H1 (cell line): ENCODE data around the gene ZNF500. TPM values are rescaled to one million over a fixed set of nuclear protein-coding genes. Genes with fewer than 3 reads are reported as not detected.

Experiments
- CTCF ChIA-PET: fragments of 300-600 bp; sonication (Branson Sonifier 250); formaldehyde crosslinking; loops from one replicate; lab custom pipeline; 2021; ENCODE audit not compliant: partially characterized antibody; lab: Charles Lee
- POLR2A ChIA-PET: fragments of 300-600 bp; sonication (Branson Sonifier 250); formaldehyde crosslinking; loops from one replicate; lab custom pipeline; 2021; ENCODE audit warnings: inconsistent platforms; ENCODE audit not compliant: partially characterized antibody; lab: Charles Lee
- DNase-seq, 2 experiments: peaks; one replicate each; pipeline versions ENCODE4 v3.0.0 to v3.0.0-alpha.2; 2010 to 2022; ENCODE audit warnings: low spot score in 2 of 2, low read depth in 1 of 2, mixed read lengths in 1 of 2
- FAIRE-seq: peaks from 2 replicates; lab custom pipeline; 2011; peaks lifted over from hg19 to GRCh38; lab: Jason Lieb, UNC
- H2AFZ ChIP-seq: 2 replicates; pipeline ENCODE4 v1.8.1; 2012; ENCODE audit warnings: low read length, inconsistent platforms
- H2AK5ac ChIP-seq: 2 replicates; pipeline ENCODE4 v1.6.1; 2013; ENCODE audit warnings: low read depth, low read length
- H2BK120ac ChIP-seq: replicated peaks from 2 replicates; pipeline ENCODE3; 2013; ENCODE audit warnings: low read depth, low read length, inconsistent platforms
- H2BK12ac ChIP-seq: 2 replicates; pipeline ENCODE4 v1.6.1; 2013; ENCODE audit warnings: low read depth, low read length
- H2BK15ac ChIP-seq: 2 replicates; pipeline ENCODE4 v1.6.1; 2013; ENCODE audit warnings: low read length
- H2BK20ac ChIP-seq: 2 replicates; pipeline ENCODE4 v1.6.1; 2013; ENCODE audit warnings: low read length
- H2BK5ac ChIP-seq: 2 replicates; pipeline ENCODE4 v1.6.1; 2013; ENCODE audit warnings: low read depth, low read length
- H3K14ac ChIP-seq: 2 replicates; pipeline ENCODE4 v1.6.1; 2013; ENCODE audit warnings: inconsistent platforms; ENCODE audit not compliant: insufficient read length
- H3K18ac ChIP-seq: 2 replicates; pipeline ENCODE4 v1.6.1; 2013; ENCODE audit warnings: low read length; ENCODE audit errors: extremely low read depth
- H3K23ac ChIP-seq: 2 replicates; pipeline ENCODE4 v1.6.1; 2013; ENCODE audit warnings: inconsistent platforms; ENCODE audit not compliant: insufficient read length
- H3K23me2 ChIP-seq: 2 replicates; pipeline ENCODE4 v1.6.1; 2013; ENCODE audit warnings: low read depth, low read length
- H3K27ac ChIP-seq: 2 replicates; pipeline ENCODE4 v1.6.1; 2011; ENCODE audit warnings: low read depth, low read length, inconsistent platforms
- H3K27me3 ChIP-seq, 4 experiments: replicated peaks in 1 of 4; 1 replicate in 1 of 4; 2 replicates in 3 of 4; pipeline versions ENCODE4 v1.6.1 to v1.8.1; 2011 to 2013; ENCODE audit warnings: low read length in 3 of 4, mild to moderate bottlenecking in 3 of 4, inconsistent platforms in 2 of 4, mixed read lengths in 2 of 4, moderate library complexity in 1 of 4; ENCODE audit not compliant: control insufficient read depth in 3 of 4, insufficient read depth in 3 of 4; ENCODE audit errors: extremely low read depth in 1 of 4
- H3K36me3 ChIP-seq, 4 experiments: 2 replicates each; pipeline versions ENCODE4 v1.6.1 to v1.8.1; 2011 to 2013; ENCODE audit warnings: mild to moderate bottlenecking in 4 of 4, low read length in 3 of 4, moderate library complexity in 2 of 4, control low read depth in 1 of 4, inconsistent platforms in 1 of 4; ENCODE audit not compliant: insufficient read depth in 4 of 4, control insufficient read depth in 2 of 4
- H3K4ac ChIP-seq: replicated peaks from 2 replicates; pipeline ENCODE3; 2013; ENCODE audit warnings: low read length, low read depth, mixed read lengths, inconsistent platforms; ENCODE audit not compliant: insufficient read length
- H3K4me1 ChIP-seq, 4 experiments: replicated peaks in 1 of 4; 1 replicate in 1 of 4; 2 replicates in 3 of 4; pipeline versions ENCODE4 v1.6.1 to v1.8.1; 2011 to 2013; ENCODE audit warnings: low read length in 3 of 4, inconsistent platforms in 2 of 4, mixed read lengths in 1 of 4; ENCODE audit not compliant: insufficient read depth in 4 of 4, control insufficient read depth in 3 of 4
- H3K4me2 ChIP-seq, 2 experiments: 2 replicates each; pipeline versions ENCODE4 v1.6.1 to v1.8.1; 2011 to 2013; ENCODE audit warnings: low read depth in 2 of 2, low read length in 2 of 2, control low read depth in 1 of 2, inconsistent platforms in 1 of 2, mild to moderate bottlenecking in 1 of 2; ENCODE audit not compliant: insufficient read depth in 1 of 2
- H3K4me3 ChIP-seq, 4 experiments: fragments of 200-600, 300-600 bp in 1 of 4; sonication (generic), shearing (Covaris generic), sonication (Bioruptor Twin) in 1 of 4; 2 replicates each; pipeline versions ENCODE4 v1.5.1 to v1.8.1; 2011 to 2016; ENCODE audit warnings: low read length in 4 of 4, low read depth in 3 of 4, control low read depth in 2 of 4, inconsistent platforms in 2 of 4, mild to moderate bottlenecking in 2 of 4, mixed read lengths in 1 of 4, moderate library complexity in 1 of 4; ENCODE audit not compliant: insufficient read depth in 2 of 4; ENCODE audit errors: extremely low read depth in 1 of 4
- H3K56ac ChIP-seq: replicated peaks from 2 replicates; pipeline ENCODE3; 2013; ENCODE audit warnings: low read depth, mild to moderate bottlenecking, mixed read lengths, low read length, inconsistent platforms; ENCODE audit not compliant: insufficient read length
- H3K79me1 ChIP-seq: 2 replicates; pipeline ENCODE4 v1.6.1; 2013; ENCODE audit warnings: low read depth, low read length, control low read depth
- H3K79me2 ChIP-seq, 2 experiments: 2 replicates each; pipeline versions ENCODE4 v1.6.1 to v1.8.1; 2012 to 2013; ENCODE audit warnings: low read length in 2 of 2, mild to moderate bottlenecking in 2 of 2, inconsistent platforms in 1 of 2; ENCODE audit not compliant: insufficient read depth in 2 of 2, control insufficient read depth in 1 of 2
- H3K9ac ChIP-seq, 4 experiments: replicated peaks in 1 of 4; 1 replicate in 1 of 4; 2 replicates in 3 of 4; pipeline versions ENCODE4 v1.6.1 to v1.8.1; 2011 to 2013; ENCODE audit warnings: low read depth in 3 of 4, low read length in 3 of 4, control low read depth in 2 of 4, mild to moderate bottlenecking in 2 of 4, moderate library complexity in 2 of 4, inconsistent platforms in 1 of 4; ENCODE audit errors: extremely low read depth in 1 of 4
- H3K9me3 ChIP-seq, 2 experiments: 2 replicates each; pipeline versions ENCODE4 v1.6.1 to v1.8.1; 2012 to 2013; ENCODE audit warnings: mild to moderate bottlenecking in 2 of 2, moderate library complexity in 2 of 2, control low read depth in 1 of 2, inconsistent platforms in 1 of 2, low read depth in 1 of 2, low read length in 1 of 2, mixed read lengths in 1 of 2; ENCODE audit not compliant: insufficient read depth in 2 of 2
- H4K20me1 ChIP-seq, 2 experiments: replicated peaks in 1 of 2; 2 replicates each; pipeline versions ENCODE3 to v1.8.1; 2011 to 2013; ENCODE audit warnings: inconsistent platforms in 2 of 2, low read length in 2 of 2, mild to moderate bottlenecking in 1 of 2; ENCODE audit not compliant: insufficient read depth in 2 of 2, control insufficient read depth in 1 of 2
- H4K5ac ChIP-seq: 2 replicates; pipeline ENCODE4 v1.6.1; 2013; ENCODE audit warnings: low read length, low read depth, mixed read lengths, inconsistent platforms; ENCODE audit not compliant: insufficient read length
- H4K8ac ChIP-seq: 2 replicates; pipeline ENCODE4 v1.8.0; 2013; ENCODE audit warnings: mild to moderate bottlenecking, moderate library complexity, low read length, inconsistent platforms; ENCODE audit not compliant: insufficient read depth; ENCODE audit errors: extremely low read depth
- H4K91ac ChIP-seq: replicated peaks from 2 replicates; pipeline ENCODE3; 2013; ENCODE audit warnings: low read length, mixed read lengths, inconsistent platforms; ENCODE audit not compliant: insufficient read length
- BRCA1 ChIP-seq: IDR thresholded peaks from 2 replicates; pipeline ENCODE4 v1.6.1; 2012; ENCODE audit warnings: low read depth, low read length, improper control_type of control experiment
- CBX8 ChIP-seq: fragments of 300-800, 300-1000 bp; sonication (generic); IDR thresholded peaks from 2 replicates; pipeline ENCODE4 v1.7.1; 2016; ENCODE audit warnings: low read depth, low read length, borderline replicate concordance
- CREB1 ChIP-seq: IDR thresholded peaks from 2 replicates; pipeline ENCODE4 v1.6.1; 2012; ENCODE audit warnings: inconsistent platforms
- E2F6 ChIP-seq: IDR thresholded peaks from 2 replicates; pipeline ENCODE4 v1.6.1; 2012; ENCODE audit warnings: inconsistent platforms
- TCF12 ChIP-seq: IDR thresholded peaks from 2 replicates; pipeline ENCODE4 v1.6.1; 2011; ENCODE audit warnings: low read depth, mild to moderate bottlenecking, low read length
- WGBS, 2 experiments: shearing (Covaris generic) in 1 of 2; methylation state at CpG; one replicate each; pipeline versions ENCODE4 v1.1.6 to v1.1.7; 2013 to 2015; ENCODE audit warnings: low lambda C conversion rate in 2 of 2, mixed read lengths in 2 of 2, inconsistent platforms in 1 of 2, low coverage in 1 of 2, missing lambda C conversion rate in 1 of 2; ENCODE audit not compliant: insufficient replicate concordance in 2 of 2, insufficient coverage in 1 of 2, insufficient read length in 1 of 2; ENCODE audit errors: extremely low coverage in 1 of 2, missing lambda C conversion rate in 1 of 2; 5-methylcytosine and 5-hydroxymethylcytosine counted together
- polyA plus RNA-seq, 7 experiments: library from polyadenylated mRNA; depleted of rRNA in 3 of 7; stranded (reverse) in 5 of 7; unstranded in 2 of 7; fragments of >200 nt in 5 of 7; fragments of 200-250 nt in 2 of 7; gene quantifications; 1 replicate in 5 of 7; 2 replicates in 1 of 7; 4 replicates in 1 of 7; pipeline versions ENCODE4 v1.2.1 to v1.2.3, GENCODE V29; 2011 to 2013; ENCODE audit warnings: missing spikeins in 2 of 7, mixed read lengths in 2 of 7
- total RNA-seq: library from RNA; stranded (reverse); fragmentation: NEBNext Ultra II Directional; extraction: Animal tissue kit (Norgen Biotek cat#: 25700); gene quantifications from 2 replicates; pipeline ENCODE4 v1.2.1, GENCODE V29; 2021

ZNF500 gene
- total and polyA plus RNA-seq, 2 of the 8 experiments (the other 6 are each of a cell fraction or from before 2014, with no cell fraction given), result 10.3 to 10.4 TPM

GRCh38 chr16:4775005-4775404 is 8.0 kb upstream of the ZNF500 start:
- Histone ChIP-seq H2BK120ac (no peak overlapping the region), H4K20me1 (no peaks in the 10 kb centered on the region), H3K9ac (no peak overlapping the region), H3K18ac (no peak overlapping the region), H3K23ac (no peak overlapping the region), H2BK5ac (no peak overlapping the region), H4K5ac (no peak overlapping the region), H3K4me2 (no peak overlapping the region), H2AK5ac (no peak overlapping the region), H3K14ac (no peak overlapping the region), H4K8ac (no peak overlapping the region), H3K4me3 (no peak overlapping the region), H3K27ac (no peak overlapping the region), H3K4me1 (no peaks in the 10 kb centered on the region), H3K36me3 (no peaks in the 10 kb centered on the region), H3K23me2 (0 out of 2 replicates have a peak, but pooled peaks cover 2% of the 10 kb centered on the region), H3K4ac (no peak overlapping the region), H3K79me1 (no peaks in the 10 kb centered on the region), H2BK20ac (no peak overlapping the region), H4K91ac (no peak overlapping the region), H2AFZ (no peak overlapping the region), H3K79me2 (no peaks in the 10 kb centered on the region), H2BK12ac (no peak overlapping the region), H3K27me3 (no peaks in the 10 kb centered on the region), H3K56ac (no peak overlapping the region), H3K9me3 (no peaks in the 10 kb centered on the region), H2BK15ac (peak overlapping the region; percentile 46; the same call in 1 of the 2 replicates)
- FAIRE-seq (no peak), DNase-seq (no peak)
- ChIA-PET CTCF (no interaction called here), POLR2A (interaction anchor here (1.5 kb wide), 1 partner anchor 28 kb away, joined by 4 read pairs; the partner anchor contains the start of gene ROGDI)
- 94% methylated on average over 6 of the region's 13 CpGs; no CpG with 5 or more reads in 1 of the 2 experiments for WGBS, 2 experiments
- TF ChIP-seq BRCA1 (no peak), TCF12 (no peak), E2F6 (no peak), CREB1 (no peak), CBX8 (no peak)
